Stimulated activated CD8-positive, alpha-beta memory T cell treated with anti-CD3 and anti-CD28 coated beads, Interleukin-2, amount 100 ng/mL, for 48 hours (primary cell): ENCODE data around the gene GALNT9.

ENCODE experiments used
- DNase-seq, 2 donors: peaks; one replicate each; pipeline ENCODE4 v3.0.0-alpha.2; 2020; ENCODE audit warnings: low read depth in 2 of 2

The GALNT9 gene

GRCh38 chr12:132215299-132215989 lies 113.9 kb downstream of the GALNT9 start:
- DNase-seq, result no peak

DNA sequence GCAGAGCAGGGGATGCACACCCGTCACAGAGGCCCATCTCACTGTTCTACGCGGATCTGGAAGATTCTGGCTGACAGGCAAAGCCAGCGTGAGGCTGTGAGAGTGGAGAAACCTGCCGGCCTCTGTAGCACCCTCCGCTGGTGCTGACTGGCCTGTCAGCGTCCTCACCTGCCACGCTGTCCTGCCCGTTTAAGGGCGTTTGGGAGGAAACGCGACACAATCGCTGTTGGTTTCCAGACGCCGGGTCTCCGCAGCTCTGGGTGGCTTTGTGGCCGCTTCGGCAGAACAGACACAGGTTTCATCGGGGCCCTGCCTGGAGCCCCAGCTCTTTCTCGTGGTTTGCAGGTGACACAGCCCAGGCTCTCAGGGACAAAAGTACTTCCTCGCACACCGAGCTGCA lies 114.5 kb downstream of the GALNT9 start:
- DNase-seq, result no peak

DNA sequence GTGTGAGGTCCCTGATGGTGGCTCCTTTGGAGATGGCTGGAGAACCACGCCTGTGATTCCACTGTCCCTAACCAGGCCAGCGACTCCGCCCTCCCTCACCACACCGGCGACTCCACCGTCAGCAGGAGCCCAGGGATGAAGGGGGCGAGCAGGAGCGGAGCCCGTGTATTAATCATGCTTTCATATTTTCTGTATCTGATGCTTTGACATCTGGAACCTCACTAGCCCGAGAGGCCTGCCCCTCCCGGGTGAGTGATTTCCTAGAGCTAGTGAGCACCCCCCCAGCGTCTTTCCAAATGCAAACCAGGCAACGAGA lies 115.3 kb downstream of the GALNT9 start:
- no peak for DNase-seq

DNA sequence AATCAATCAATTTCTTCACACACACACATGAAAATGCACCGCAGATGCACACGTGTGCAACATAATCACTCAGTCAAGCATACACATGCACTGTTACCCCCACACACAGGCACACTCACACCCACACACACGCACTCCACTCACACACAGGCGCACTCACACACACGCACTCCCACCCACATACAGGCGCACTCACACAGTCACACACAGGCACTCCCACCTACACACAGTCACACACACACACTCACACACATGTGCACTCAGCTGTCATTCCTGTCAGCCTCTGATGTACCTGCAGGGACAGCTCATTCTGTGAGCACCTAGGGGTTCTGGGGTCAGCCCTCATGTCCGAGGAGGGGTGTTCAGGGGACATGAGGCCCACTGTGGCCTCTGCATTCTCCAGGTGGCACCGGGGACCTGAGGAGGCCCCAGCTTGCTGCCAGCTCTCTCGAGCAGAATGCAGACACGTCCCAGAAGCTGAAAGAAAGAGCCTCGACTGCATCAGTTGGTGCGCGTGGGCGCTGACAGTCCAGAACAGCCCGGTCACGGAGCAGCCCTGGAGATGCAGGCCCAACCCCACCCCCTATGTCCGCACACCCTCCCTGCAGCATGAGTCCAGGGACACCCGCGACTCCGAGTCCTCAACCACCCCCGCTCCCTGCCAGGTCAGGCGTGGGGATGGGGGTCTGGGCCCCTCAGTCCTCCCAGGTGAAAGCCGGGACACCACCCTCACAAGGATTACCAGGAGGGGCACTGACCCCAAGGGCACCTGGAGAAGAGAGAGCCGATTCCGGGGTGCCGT lies 115.8 kb downstream of the GALNT9 start:
- DNase-seq, result no peak

- no peak for DNase-seq
These were observed 117.6 kb downstream of the GALNT9 start for GRCh38 chr12:132211816-132212215.

DNA sequence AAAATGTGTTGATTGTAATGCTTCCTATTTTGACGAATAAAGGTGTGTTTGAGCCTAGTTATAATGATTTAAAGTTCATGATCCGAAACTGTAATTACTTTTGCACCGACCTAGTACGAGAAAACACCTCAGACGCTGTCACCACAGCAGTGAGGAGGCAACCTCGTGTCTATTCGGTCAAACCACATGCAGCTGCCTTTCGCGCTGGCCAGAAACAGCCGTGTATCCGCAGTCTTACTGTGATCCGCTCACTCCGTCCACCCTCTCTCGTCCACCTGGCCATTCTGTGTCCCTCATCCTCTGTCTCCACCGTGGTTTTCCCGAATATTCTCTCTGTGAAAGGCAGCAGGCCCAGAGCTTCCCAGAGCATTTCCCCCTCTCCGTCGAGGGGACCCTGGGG lies 118.1 kb downstream of the GALNT9 start:
- DNase-seq, result no peak

GRCh38 chr12:132210223-132211055 lies 119.0 kb downstream of the GALNT9 start:
- DNase-seq, result no peak

GRCh38 chr12:132209619-132210222 lies 119.7 kb downstream of the GALNT9 start:
- no peak for DNase-seq

GRCh38 chr12:132208153-132208823 lies 121.1 kb downstream of the GALNT9 start:
- no peak for DNase-seq

DNA sequence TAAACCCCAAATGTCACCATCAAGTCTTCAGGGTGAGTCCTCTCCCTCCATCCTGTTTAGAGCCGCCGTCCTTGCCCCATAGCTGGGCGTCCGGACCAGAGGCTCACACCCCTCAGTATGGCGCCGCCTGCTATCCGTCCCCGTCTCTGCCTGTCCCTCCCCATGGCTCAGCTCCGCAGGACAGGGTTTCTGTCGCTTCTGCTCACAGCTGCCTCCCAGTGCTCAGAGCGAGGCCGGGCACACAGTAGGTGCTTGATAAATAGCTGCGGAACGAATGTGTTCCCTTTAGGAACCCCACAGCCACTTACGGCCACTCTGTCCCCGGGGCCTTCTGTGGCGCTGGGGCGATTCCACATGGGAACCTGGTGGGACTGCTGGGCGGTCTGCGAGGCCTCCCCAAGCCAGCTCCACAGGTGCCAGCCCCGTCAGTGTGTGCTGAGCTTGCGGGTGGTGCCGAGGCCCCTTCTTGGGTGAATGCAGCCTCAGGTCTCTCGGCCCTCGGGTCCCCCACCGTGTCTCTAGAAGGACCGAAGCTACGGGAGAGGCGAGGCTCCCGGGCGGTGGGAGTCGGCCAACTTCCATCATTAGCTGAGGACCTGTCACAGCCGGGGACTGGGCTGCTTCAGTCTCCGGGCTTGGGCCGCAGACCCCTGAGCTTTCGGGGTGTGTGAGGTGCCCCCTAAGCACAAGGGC lies 122.2 kb downstream of the GALNT9 start:
- DNase-seq, result no peak

DNA sequence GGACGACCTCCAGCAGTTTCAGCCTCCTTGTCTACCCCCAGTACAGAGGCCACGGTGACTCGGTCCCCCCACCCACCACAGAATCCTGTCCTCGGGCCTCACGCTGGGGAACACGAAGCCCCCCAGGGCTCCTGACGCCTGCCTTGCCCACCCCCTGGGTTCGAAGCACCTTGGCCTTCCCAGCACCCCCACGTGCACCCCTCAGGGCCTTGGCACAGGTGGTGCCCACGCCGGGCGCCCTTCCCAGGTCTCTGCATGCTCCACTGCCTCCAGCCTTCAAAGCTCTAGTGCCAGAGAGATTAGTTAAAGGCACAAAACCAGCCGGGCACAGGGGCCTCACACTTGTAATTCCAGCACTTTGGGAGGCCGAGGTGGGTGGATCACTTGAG lies 123.3 kb downstream of the GALNT9 start:
- DNase-seq, result no peak

- no peak for DNase-seq
These were observed 123.9 kb downstream of the GALNT9 start for GRCh38 chr12:132205271-132206045.

- DNase-seq, result no peak
These were observed 124.6 kb downstream of the GALNT9 start for GRCh38 chr12:132204793-132205270.

DNA sequence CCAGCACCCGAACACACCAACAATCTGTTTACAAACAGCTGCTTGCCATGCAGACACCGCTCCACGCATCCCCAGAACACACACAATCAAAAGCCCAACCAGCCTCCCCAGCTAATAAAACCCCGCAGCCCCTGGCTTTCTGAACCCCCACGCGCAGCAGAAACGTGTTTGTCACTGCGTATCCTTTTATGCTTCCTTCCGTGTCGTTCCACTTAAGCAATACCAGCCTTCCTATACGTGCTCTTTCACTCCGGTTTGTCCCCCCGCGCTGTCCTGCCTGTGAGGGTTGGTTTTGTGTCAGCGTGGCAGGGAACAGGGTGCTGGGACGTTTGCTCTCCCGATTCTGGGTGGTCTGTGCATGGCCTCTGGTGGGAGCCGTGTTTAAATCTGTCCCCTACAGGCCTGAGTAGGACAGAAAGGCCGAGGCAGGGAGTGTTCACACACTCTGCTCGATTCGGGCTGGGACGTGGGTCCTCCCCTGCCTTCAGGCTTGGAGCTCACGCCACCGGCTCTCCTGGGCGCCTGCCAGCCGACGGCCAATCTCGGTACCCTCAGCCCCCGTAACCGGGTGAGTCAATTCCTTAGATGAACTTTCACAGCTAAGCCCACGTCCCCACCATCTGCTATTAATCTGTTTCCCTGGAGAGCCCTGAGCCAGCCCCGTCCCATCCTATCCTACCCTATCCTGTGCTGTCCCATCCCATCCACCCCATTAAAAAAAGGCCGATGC lies 125.2 kb downstream of the GALNT9 start:
- no peak for DNase-seq

DNA sequence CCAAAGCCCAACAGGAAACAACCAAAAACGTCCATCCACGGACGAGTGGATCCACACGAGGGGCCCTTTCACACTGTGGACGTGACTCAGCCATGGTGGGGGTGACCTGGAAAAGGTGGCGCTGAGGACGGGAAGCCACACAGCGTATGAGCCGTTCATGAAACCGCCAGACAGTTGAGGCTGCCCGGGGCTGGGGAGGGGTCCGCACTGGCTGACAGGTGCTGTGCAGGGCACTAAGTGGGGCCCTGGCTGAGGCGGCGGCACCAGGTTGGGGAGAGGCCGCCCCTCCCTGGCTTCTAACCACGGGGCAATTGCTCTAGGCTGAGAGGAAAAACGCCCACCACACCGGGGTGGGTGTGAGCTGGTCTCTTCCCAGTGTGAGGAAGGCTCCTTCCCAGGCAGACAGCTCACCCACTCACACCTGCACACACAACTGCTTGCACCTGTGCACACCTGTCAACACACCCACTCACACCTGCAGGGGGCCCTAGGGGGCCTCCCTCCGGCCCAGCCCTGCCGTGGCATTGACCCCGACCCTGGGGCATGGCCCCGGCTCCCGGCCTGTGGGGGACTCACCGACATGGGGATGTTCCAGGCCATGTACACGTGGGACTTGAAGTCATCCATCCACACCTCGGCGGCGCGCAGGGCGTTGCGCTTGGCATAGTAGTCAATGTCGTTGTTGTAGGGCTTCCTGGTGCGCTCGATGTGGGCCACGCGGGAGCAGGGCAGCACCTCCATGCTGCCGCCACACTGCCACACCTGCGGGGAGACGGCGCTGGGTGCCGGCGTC lies 126.3 kb downstream of the GALNT9 start:
- no peak for DNase-seq

DNA sequence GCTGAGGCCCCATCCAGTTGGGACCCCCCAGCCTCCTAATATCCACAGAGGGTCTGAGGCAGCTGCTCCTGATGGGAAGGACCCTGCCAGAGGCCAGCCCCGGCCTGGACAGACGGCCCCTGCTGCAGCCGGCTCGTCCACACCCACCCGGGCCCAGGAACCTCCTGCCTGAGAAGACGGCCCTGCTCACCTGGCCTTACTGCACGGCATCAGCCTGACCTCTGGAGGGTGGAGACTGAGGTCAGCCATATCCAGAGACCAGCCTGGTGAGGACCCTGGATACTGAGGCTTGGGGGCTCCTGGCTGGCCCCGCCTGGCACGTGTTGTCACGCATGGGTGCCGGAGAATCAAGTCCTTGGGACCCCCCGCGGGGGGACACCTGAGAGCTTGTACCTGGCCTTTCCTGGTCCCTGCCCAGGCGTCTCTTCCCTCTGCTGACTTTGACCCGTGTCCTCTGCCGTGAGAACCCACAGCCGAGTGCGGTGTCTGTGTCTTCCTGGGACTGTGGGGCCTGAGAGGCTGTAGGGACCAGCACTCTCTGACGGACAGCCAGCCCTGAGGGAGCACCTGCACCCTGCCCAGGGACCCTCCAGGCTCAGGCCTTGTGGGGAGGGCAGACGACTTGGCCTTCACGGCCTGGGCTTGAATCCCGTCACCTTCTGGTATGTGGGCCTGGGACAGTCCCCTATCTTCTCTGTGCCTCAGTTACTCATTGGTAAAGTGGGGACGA lies 127.8 kb downstream of the GALNT9 start:
- no peak for DNase-seq

GRCh38 chr12:132200800-132201199 lies 128.6 kb downstream of the GALNT9 start:
- no peak for DNase-seq
